Natural killer cell (primary cell): ENCODE measurements around the gene TXLNG. TPM values are rescaled to one million over a fixed set of nuclear protein-coding genes. Genes with fewer than 3 reads are reported as not detected.

Experiments
- ATAC-seq, 3 donors: fragments of 150-1000 bp in 2 of 3; fragments of 200-7000 bp in 1 of 3; cut with Tn5 transposase; 1 replicate in 1 of 3; 2 replicates in 2 of 3; pipeline ENCODE4 v1.10.0; 2021; ENCODE audit warnings: mild to moderate bottlenecking in 2 of 3, moderate library complexity in 2 of 3
- DNase-seq, 2 donors: peaks; one replicate each; pipeline versions ENCODE4 v3.0.0 to v3.0.0-alpha.2; 2013 to 2021; ENCODE audit warnings: mixed read lengths in 1 of 2
- H3K27ac ChIP-seq: one replicate; pipeline ENCODE4 v1.5.1; 2013; ENCODE audit warnings: mild to moderate bottlenecking, low read length
- H3K27me3 ChIP-seq: one replicate; pipeline ENCODE4 v1.6.1; 2013; ENCODE audit warnings: low read length; ENCODE audit not compliant: control insufficient read depth, insufficient read depth
- H3K36me3 ChIP-seq: one replicate; pipeline ENCODE4 v1.6.1; 2013; ENCODE audit warnings: low read length; ENCODE audit not compliant: control insufficient read depth, insufficient read depth
- H3K4me1 ChIP-seq: one replicate; pipeline ENCODE4 v1.6.1; 2013; ENCODE audit warnings: low read length; ENCODE audit not compliant: control insufficient read depth, insufficient read depth
- H3K4me3 ChIP-seq: one replicate; pipeline ENCODE4 v1.5.1; 2013; ENCODE audit warnings: low read length
- H3K9me3 ChIP-seq: one replicate; pipeline ENCODE4 v1.6.1; 2013; ENCODE audit warnings: low read length; ENCODE audit not compliant: control insufficient read depth, insufficient read depth
- H3K27ac Mint-ChIP-seq, 2 donors: one replicate each; pipeline ENCODE4 v1.8.0; 2022; ENCODE audit warnings: mild to moderate bottlenecking in 2 of 2, mixed read lengths in 2 of 2, moderate library complexity in 1 of 2
- H3K27me3 Mint-ChIP-seq, 2 donors: one replicate each; pipeline ENCODE4 v1.8.0; 2022; ENCODE audit warnings: low read depth in 2 of 2, mixed read lengths in 2 of 2
- H3K36me3 Mint-ChIP-seq: one replicate; pipeline ENCODE4 v1.8.0; 2022; ENCODE audit warnings: mixed read lengths
- H3K4me1 Mint-ChIP-seq, 2 donors: one replicate each; pipeline ENCODE4 v1.8.0; 2022; ENCODE audit warnings: mixed read lengths in 2 of 2
- H3K4me3 Mint-ChIP-seq: one replicate; pipeline ENCODE4 v1.8.0; 2022; ENCODE audit warnings: mild to moderate bottlenecking, moderate library complexity, mixed read lengths
- H3K9me3 Mint-ChIP-seq, 2 donors: one replicate each; pipeline ENCODE4 v1.8.0; 2022; ENCODE audit warnings: mixed read lengths in 2 of 2
- WGBS: methylation state at CpG from one replicate; pipeline ENCODE4 v1.1.7; 2013; ENCODE audit warnings: missing lambda C conversion rate; ENCODE audit not compliant: insufficient coverage; 5-methylcytosine and 5-hydroxymethylcytosine counted together
- intact Hi-C: fragments of 100-400 bp; cut with micrococcal nuclease; formaldehyde crosslinking; loops from one replicate; pipeline ENCODE4 v1.14.2; 2022
- total RNA-seq, 4 donors: library from RNA; stranded (reverse); fragments of 120-200 nt in 1 of 4; gene quantifications; one replicate each; pipeline versions ENCODE4 v1.2.3 to v1.2.4, GENCODE V29; 2013 to 2022
- TF ChIP-seq, protein P1 (sequence below): fragments of 200-600 bp; IDR thresholded peaks from one replicate; pipeline ENCODE4 v1.8.0; 2022; ENCODE audit warnings: antibody characterized with exemption

Gene TXLNG
- total RNA-seq, 3 donors from 2014 or later (not counting 1 experiment from before 2014, with no cell fraction given), result 8.1 to 16.9 (median 9.9) TPM

DNA sequence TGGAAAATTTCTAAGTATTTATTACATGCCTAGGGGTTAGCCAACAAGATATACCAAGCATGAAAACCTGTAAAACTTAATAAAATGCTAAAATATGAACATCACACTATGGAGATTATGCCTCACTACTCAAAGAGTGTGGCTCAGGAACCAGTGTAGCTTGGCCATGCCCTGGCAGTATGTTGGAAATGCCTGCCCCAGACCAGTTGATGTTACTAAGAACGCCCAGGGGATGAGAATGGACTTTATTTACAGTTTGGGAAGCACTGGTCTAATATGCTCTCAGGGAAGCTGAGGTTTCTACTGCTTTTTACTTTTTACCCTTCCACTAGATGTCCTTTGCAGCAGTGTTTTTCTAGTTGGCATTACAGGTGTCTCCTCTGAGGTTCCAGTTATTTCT lies 23.7 kb upstream of the TXLNG start:
- Mint-ChIP-seq H3K4me3 (no peak overlapping the region), H3K36me3 (no peaks in the 10 kb centered on the region), H3K4me1 (no peaks in the 10 kb centered on the region), H3K27me3 (no peaks in the 10 kb centered on the region), H3K27ac (no peak overlapping the region), H3K9me3 (no peaks in the 10 kb centered on the region)
- intact Hi-C loops, result no loop called here
- DNase-seq (no peak), ATAC-seq (no peak)
- TF ChIP-seq, protein P1, sequence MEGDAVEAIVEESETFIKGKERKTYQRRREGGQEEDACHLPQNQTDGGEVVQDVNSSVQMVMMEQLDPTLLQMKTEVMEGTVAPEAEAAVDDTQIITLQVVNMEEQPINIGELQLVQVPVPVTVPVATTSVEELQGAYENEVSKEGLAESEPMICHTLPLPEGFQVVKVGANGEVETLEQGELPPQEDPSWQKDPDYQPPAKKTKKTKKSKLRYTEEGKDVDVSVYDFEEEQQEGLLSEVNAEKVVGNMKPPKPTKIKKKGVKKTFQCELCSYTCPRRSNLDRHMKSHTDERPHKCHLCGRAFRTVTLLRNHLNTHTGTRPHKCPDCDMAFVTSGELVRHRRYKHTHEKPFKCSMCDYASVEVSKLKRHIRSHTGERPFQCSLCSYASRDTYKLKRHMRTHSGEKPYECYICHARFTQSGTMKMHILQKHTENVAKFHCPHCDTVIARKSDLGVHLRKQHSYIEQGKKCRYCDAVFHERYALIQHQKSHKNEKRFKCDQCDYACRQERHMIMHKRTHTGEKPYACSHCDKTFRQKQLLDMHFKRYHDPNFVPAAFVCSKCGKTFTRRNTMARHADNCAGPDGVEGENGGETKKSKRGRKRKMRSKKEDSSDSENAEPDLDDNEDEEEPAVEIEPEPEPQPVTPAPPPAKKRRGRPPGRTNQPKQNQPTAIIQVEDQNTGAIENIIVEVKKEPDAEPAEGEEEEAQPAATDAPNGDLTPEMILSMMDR, result no peak
- no peaks in the 10 kb centered on the region for H3K27me3 ChIP-seq
- no peak overlapping the region for H3K4me3 ChIP-seq
- H3K27ac ChIP-seq, result no peak overlapping the region
- no CpG with 5 or more reads among the region's 1 CpG for WGBS
- peaks cover 3% of the 10 kb centered on the region for H3K36me3 ChIP-seq
- no peaks in the 10 kb centered on the region for H3K4me1 ChIP-seq
- no peaks in the 10 kb centered on the region for H3K9me3 ChIP-seq

DNA sequence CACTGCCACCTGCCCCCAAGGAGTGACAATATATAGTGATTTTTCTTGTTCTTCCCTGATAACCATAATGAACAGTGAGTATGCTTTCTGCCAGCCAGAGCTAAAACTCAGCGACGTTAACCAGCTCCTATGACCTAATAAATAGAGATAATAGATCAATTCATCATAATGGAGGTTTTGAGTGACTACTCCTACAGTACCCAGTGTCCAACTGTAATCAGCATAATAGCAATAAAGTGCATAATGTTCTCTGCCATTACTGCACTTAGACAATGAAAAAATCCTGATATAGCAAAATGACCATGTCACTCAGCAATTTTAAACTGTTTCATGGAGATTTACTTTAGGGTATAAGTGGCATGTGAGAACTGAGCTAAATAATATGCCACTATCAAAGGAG lies 20.7 kb upstream of the TXLNG start:
- H3K4me1 Mint-ChIP-seq, result no peaks in the 10 kb centered on the region
- Histone ChIP-seq H3K27me3 (no peaks in the 10 kb centered on the region), H3K4me3 (no peak overlapping the region), H3K27ac (no peak overlapping the region), H3K36me3 (no peaks in the 10 kb centered on the region), H3K9me3 (no peaks in the 10 kb centered on the region), H3K4me1 (no peaks in the 10 kb centered on the region)
- H3K9me3 Mint-ChIP-seq, result no peaks in the 10 kb centered on the region
- WGBS, result no CpG with 5 or more reads among the region's 2 CpGs
- TF ChIP-seq, protein P1, result no peak
- no peak overlapping the region for H3K27ac Mint-ChIP-seq
- intact Hi-C loops, result no loop called here
- no peak for DNase-seq
- no peaks in the 10 kb centered on the region for H3K27me3 Mint-ChIP-seq
- no peak overlapping the region for H3K4me3 Mint-ChIP-seq
- no peaks in the 10 kb centered on the region for H3K36me3 Mint-ChIP-seq
- ATAC-seq, result no peak

DNA sequence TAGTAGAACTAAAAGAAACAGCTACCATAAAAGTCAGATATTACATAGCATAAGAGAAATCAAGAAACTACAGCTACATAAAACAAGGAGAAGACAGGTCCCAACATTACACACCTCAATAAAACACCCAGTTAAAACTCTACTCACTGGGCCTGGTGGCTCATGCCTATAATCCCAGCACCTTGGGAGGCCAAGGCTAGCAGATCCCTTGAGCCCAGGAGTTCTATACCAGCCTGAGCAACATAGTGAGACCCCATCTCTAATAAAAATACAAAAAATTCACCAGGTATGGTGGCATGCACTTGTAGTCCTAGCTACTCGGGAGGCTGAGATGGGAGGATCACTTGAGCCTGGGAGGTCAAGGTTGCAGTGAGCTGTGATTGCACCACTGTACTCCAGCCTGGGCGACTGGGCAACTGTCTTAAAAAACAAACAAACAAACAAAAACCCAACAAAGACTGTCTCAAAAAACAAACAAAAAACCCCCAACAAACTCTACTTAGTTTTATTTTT lies 15.2 kb upstream of the TXLNG start:
- WGBS, result 80% methylated on average over 2 of the region's 2 CpGs
- no peak for ATAC-seq
- no peaks in the 10 kb centered on the region for H3K36me3 ChIP-seq

More for the DNA sequence above, 15.2 kb upstream of the TXLNG start:
- no peak overlapping the region for H3K27ac ChIP-seq
- intact Hi-C loops, result no loop called here
- Mint-ChIP-seq H3K4me1 (no peaks in the 10 kb centered on the region), H3K9me3 (no peaks in the 10 kb centered on the region), H3K4me3 (no peak overlapping the region), H3K36me3 (no peaks in the 10 kb centered on the region), H3K27me3 (no peaks in the 10 kb centered on the region), H3K27ac (no peak overlapping the region)
- no peak for DNase-seq
- H3K27me3 ChIP-seq, result no peaks in the 10 kb centered on the region
- H3K4me3 ChIP-seq, result no peak overlapping the region
- no peaks in the 10 kb centered on the region for H3K9me3 ChIP-seq
- TF ChIP-seq, protein P1, result no peak
- H3K4me1 ChIP-seq, result no peaks in the 10 kb centered on the region
